K562 treated with DMSO at 1 percent for 48 hours (cell line): ENCODE results near the gene SLC9A9. TPM values are rescaled to one million over a fixed set of nuclear protein-coding genes. Genes with fewer than 3 reads are reported as not detected.

ENCODE experiments used
- total RNA-seq: library from RNA; unstranded; fragments of 300-600 nt; gene quantifications from 2 replicates; pipeline ENCODE4 v1.2.3, GENCODE V29; 2022; ENCODE audit warnings: low replicate concordance; ENCODE audit errors: extremely low read depth

SLC9A9 gene
- total RNA-seq = not detected in 2 replicates

GRCh38 chr3:143847787-143848631 is at the start of gene SLC9A9:
SLC9A9 (minus strand) TSS chr3:143848468; CDS start chr3:143848322, 146 bp downstream.

Other genes with a start within 250 kb of the SLC9A9 start
- gene DIPK2A, start 123.4 kb upstream of the SLC9A9 start, total RNA-seq = not detected in 2 replicates